ENCODE measurements around the gene ADM.

The ADM gene

DNA sequence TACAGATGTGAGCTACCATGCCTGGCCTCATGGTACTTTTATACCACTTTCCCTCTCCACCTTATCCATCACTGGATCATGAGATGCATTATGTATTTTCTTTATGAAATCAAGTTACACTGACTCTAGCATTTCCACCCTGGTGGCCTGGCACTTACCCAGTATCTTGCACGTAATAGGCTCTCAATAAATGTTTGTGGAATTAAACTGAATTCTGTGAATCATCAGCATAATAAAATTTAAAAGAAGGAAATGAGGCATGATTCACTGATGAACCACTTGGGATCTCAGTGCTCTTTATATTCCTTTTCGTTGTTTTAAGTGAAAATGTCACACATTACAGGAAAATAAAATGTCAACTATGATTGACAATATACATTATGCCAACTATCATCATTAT, 25.1 kb downstream of the ADM start:
- no peak for DNase-seq

DNA sequence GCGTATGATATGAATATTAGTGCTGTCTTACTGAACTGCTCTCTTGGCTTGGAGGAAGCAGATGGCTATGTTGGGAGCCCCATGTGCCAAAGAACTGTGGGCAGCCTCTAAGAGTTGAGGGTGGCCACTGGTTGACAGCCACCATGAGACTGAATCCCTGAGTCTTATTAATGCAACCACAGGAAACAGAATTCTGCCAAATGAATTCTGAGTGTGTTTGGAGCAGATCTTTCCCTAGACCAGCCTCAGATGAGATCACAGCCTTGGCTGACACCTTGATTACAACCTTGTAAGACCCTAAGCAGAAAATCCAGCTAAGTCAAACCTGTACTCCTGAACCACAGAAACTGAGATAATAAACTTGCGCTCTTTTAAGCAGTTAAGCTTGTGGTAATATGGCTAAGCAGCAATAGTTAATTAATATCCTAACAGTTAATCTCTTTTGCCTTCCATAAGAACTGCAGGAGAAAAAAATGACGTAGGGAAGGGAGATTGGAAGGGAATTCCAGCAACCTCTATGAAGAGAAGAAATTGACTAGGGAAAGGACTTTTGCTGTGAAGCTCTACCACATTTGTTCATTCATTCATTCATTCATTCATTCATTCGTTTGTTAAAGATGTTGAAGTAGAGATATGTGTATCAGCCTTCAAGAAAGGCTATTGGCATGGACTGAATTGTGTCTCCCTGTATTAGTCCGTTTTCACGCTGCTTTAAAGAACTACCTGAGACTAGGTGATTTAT, 26.8 kb downstream of the ADM start:
- no peak for DNase-seq

DNA sequence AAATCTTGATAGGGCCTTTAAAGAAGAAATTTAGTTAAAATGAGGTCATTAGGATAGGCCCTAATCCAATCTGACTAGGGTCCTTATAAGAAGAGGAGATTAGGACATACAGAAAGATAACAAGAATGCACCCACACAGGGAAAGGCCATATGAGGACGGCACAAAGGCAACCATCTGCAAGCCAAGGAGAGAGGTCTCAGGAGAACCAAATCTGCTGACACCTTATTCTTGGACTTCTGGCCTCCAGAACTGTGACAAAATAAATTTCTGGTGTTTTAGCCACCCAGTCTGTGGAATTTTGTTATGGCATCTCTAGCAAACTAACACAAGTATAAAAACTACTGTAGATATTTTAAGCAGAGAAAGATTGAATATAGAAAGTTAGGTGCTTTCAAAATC, 28.6 kb downstream of the ADM start:
- no peak for DNase-seq

DNA sequence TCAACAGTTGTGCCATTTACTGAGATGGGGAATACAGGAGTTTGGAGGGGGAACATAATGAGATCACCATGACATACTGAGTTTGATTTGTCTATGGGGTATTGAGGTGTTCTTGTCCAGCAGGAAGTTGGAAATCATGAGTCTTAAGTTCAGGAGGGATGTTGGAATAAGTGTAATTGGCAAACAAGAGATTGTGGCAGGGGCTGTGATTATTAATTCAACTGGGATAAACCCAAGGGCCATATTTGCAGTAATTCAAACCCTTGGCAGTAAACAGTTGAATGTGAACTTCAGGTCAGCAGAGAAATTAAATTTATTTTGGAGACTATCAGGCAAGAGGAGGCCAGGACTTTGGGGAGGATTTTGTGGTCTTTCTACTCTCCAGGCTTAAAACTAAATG, 33.4 kb downstream of the ADM start:
- DNase-seq = no peak

DNA sequence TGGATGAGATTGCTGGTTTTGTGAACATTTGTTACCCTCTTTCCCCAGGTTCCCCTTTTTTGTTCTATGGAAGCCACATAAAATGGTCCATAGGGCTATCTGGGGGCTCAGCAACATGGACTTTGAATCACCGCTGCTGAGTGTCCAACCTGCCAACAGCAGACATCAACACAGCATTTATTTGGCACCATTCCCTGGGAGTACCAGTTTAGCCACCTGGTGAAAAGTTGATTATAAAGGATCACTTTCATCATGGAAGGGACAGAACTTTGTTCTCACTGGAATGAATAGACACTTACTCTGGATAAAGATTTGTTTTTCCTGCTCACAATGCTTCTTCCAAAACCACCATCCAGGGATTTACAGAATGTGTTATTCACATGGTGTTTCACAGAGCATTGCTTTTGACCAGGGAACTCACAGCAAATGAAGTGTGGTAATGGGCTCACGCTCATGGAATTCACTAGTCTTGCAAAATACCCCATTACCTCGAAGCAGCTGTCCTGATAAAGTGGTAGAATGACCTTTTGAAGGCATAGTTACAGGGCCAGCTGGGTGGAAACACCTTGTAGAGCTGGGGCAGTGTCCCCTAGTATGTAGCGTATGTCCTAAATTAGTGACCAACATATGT, 43.9 kb downstream of the ADM start:
- no peak for DNase-seq

DNA sequence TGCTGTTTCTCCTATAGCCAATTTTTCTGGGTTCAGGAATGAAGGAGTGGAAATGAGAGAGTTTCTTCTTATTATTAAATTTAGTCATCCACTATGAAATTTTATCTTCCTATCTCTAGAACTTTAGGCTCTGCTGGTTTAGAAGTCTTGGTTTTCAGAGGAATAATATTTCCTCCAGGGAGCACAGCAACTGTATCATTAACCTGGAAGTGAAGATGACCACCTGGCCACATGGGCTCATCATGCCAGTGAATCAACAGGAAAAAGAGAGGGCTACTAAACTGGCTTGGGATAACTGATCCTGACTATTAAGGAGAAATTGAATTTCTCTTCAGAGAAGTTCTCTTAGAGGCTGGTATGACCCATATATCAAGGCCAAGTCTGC, 44.4 kb downstream of the ADM start:
- DNase-seq = no peak

DNA sequence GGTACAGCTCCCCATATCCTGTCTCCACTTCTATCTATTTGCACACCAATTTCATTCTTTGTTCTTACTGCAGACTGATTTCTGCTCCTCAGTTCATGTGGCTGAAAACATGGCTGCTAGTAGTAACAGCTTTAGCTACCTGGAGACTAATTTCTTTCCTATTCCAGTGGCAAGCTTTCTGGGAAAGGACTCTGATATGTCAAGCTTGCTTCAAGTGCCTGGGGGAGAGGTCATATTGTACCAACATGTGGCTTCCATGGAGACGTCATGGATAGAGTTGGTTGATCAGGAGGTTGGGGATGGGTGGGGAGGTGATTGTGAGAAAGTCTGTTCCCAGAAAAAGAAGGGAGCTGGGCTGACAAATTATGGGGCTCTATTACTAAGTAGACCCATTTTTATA, 44.9 kb downstream of the ADM start:
- DNase-seq = no peak

DNA sequence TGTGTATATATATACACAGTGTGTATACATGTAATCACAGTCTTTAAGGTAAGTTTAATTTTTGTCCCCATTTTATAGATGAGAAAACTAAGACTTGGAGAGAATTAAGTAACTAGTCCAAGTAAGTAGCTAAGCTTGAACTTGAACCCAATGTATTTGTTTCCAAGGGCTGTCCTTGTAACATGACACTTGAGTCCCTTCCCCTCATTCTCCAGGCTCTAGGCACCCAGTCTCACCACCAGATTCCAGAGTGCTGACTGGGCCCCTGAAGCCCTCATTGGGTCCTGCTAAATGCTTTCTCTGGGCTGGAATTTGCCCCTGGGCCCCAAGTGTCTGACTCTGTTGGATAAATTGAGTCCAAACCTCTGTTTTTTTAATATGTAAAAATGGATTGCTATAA, 45.5 kb downstream of the ADM start:
- DNase-seq = no peak

DNA sequence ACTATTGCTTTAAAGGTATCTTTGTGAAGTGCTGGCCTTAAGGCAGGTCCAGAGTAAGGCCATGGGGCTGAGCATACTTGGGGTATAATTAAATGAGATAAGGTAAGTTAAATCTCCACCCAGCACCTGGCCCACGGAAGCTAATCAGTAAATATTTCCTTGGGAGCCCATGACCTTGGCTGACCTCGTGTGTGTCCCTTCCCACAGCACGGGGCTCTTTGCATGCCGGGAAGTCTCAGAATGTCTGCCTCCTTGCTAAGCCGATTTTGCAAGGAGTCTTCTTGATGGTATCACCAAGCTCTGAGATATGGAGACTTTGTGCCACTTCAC, 46.5 kb downstream of the ADM start:
- DNase-seq = no peak

DNA sequence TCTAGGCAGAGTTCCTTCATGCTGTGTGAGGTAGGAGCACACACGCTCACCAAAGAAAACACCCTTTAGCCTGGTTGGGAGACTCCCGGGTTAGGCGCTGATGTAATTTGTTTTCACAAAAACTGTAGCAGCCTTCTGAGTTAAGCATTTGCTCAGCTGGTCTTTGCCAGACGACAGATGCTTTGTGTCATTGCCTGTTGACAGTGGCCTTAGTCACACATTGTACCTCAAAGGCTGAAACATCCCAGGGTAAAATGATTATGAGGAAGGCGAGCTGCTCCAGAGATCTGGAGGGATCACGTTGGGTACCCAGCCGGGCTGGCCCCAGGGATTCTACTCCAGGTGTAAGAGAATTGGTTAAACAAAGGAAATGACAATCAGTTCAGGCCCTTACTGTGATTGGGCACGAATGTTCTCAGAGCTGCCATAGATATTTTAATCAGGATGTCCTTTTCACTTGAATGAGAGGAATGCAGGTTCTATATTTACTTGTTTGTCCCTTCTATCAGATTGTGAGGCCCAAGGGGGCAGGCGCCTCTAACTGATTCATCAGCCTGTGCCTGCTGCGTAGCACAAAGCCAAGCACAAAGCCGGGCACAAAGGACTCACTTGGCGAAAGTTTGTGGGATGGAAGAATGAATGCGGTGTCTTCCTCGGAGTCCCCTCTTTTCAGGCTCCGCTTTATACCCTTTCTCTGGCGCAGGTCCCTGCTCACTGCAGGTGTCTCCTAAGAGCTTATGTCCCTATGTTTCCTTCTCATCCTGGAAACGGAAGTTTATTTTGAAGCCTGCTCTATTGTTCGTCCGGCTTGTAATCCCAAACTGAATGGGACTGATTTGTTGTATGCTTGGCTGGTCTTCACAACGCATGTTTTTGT, 47.1 kb downstream of the ADM start:
- no peak for DNase-seq

DNA sequence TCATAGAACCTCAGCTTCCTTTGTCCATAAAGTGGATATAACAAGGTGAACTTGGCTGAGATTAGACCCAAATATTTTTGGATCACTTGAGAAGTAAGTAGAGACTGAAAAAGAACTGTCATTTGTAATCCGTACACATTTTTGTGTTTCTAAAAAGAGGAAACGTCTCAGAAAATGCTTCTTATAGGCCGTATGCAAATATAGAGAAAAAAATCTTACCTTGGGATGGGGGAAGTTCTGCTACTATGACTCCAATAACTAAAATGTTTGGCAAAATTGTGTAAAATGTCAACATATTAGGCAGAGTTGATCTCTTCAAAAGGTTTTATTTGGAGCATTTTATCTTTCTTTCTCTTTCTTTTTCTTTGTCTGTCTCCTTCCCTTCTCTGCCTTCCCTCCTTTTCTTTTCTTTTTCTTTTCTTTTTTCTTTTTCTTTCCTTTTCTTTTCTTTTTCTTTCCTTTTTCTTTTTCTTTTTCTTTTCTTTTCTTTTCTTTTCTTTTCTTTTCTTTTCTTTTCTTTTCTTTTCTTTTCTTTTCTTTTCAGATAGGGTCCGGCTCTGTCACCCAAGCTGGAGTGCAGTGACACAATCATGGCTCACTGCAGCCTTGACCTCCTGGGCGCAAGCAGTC, 48.2 kb downstream of the ADM start:
- DNase-seq = no peak

DNA sequence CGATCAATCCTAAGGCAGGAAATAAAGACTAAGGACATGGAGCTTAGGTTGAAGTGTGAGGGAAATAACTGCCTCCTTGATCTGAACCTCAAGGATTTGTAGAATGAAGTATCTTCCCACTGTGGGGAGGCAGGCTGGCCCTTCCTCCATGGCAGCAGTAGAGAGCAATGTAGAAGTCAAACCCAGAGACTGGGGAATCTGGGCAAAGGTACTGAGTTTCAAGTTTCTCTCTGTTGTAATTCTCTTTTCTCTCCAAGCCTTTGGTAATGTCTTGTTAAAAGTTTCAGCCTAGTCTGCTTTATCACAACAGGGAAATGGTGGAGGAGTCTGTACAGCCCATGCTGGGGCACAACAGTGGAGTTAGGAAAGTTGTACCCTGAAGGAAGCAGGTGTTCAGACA, 49.5 kb downstream of the ADM start:
- DNase-seq = no peak

DNA sequence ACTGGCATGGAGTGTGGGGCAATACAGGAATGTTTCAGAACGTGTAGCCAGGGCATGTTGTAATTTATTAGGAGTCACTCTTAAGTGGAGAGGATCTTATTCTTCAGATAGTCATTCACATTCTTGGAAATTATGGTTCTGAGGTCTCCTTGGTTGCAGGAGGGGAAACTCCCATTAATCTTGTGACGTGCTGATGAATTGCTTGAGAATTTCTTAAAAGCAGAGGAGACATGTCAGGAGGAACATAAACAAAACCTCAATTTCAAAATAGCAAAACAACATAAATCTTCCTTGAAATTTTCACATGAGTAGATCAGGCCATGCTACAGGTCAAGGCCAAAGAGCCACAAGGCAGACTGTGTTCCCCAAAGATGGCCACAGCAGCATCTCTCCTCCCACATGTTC, 50.4 kb downstream of the ADM start:
- DNase-seq = no peak

DNA sequence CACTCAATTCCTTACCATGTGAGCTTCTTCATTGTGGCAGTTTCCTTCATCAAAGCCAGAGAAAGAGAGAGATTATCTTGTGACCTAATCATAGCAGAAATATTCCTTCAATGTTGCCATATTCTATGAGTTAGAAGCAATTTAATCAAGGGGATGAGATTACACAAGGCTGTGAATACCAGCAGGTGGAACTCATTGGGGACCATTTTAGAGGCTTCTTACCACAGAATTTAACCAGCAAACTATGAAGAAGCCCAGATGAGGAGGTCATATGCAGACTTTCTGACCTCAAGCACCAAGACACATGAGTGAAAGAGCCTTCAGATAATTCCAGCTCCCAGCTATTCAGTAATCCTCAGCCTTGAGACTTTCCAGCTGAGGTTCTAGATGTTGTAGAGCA, 51.3 kb downstream of the ADM start:
- no peak for DNase-seq

All from activated T-cell treated with anti-CD3 and anti-CD28 coated beads for 4 hours (primary cell).